Measurements from ENCODE around the gene DAO.

DNA sequence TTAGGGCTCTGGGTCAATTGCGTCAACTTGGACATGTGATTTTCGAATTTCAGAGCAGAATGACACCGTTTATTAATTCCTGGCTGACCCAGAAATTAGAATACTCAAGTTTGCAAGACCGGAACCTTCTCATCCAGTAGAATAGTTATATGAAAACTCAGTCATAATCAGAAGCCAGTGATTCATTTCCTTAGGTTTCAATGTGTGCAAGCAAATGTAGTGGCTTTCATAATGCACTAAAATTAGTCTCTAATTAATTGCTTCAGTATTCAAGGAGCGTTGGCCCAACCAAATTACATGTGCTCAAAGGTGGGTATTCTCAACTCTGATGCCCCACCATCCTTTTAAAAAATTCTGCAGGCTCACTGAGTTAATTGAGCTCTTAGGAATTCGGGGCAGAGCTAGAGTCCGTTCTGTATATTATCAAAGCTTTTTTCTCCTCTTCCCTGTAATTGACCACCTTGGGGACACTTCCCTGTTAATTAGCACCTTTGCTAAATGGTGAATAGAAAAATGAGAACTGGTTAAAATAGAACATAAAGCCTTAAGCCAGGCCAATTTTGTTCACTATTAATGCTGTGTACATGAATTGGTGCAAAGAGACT lies 55.4 kb downstream of the DAO start:
- TF ChIP-seq CTCF (conservative IDR thresholded peaks at IDR 0.05; ENCODE audit: low read length) = no peak
- no peak for TF ChIP-seq EZH2phosphoT487 (IDR thresholded peaks at IDR 0.05; ENCODE audit: borderline replicate concordance)

Data from Loucy (cell line).